Heart right ventricle (tissue), 16 donors: ENCODE measurements around the gene NCLN. TPM values are rescaled to one million over a fixed set of nuclear protein-coding genes. Genes with fewer than 3 reads are reported as not detected.
"Not testable (repeated sequence)": the region's sequence is repeated elsewhere in the genome, so short reads cannot be mapped to it uniquely, and the experiment has no call there.

Source experiments
- ATAC-seq, 8 donors: fragments of 200-7000 bp; cut with Tn5 transposase; one replicate each; pipeline ENCODE4 v1.9.1; 2020; ENCODE audit warnings: mild to moderate bottlenecking in 8 of 8, moderate library complexity in 8 of 8, moderate number of reproducible peaks in 1 of 8
- DNase-seq, 2 donors: peaks; one replicate each; pipeline ENCODE4 v3.0.0-alpha.2; 2020
- H3K27ac ChIP-seq, 10 donors: fragments of 200-600 bp; sonication (generic) in 2 of 10; one replicate each; pipeline versions ENCODE4 v1.5.0 to v1.8.0; 2020 to 2022; ENCODE audit warnings: mild to moderate bottlenecking in 3 of 10
- H3K27me3 ChIP-seq, 7 donors: fragments of 200-600 bp; one replicate each; pipeline ENCODE4 v1.8.0; 2021 to 2022; ENCODE audit warnings: mild to moderate bottlenecking in 2 of 7
- H3K36me3 ChIP-seq, 9 donors: fragments of 200-600 bp; sonication (generic) in 1 of 9; one replicate each; pipeline versions ENCODE4 v1.5.0 to v1.8.0; 2020 to 2022; ENCODE audit warnings: mild to moderate bottlenecking in 2 of 9
- H3K4me1 ChIP-seq, 9 donors: fragments of 200-600 bp; sonication (generic) in 1 of 9; one replicate each; pipeline versions ENCODE4 v1.5.0 to v1.8.0; 2020 to 2022; ENCODE audit warnings: mild to moderate bottlenecking in 4 of 9
- H3K4me3 ChIP-seq, 10 donors: fragments of 200-600 bp; sonication (generic) in 2 of 10; one replicate each; pipeline versions ENCODE4 v1.5.0 to v1.8.0; 2020 to 2022; ENCODE audit warnings: mild to moderate bottlenecking in 7 of 10, moderate library complexity in 2 of 10
- H3K9me3 ChIP-seq, 11 donors: fragments of 200-600 bp in 10 of 11; sonication (generic) in 2 of 11; one replicate each; pipeline versions ENCODE4 v1.5.0 to v1.8.0; 2013 to 2022; ENCODE audit warnings: mild to moderate bottlenecking in 2 of 11, control low read depth in 1 of 11, moderate library complexity in 1 of 11
- WGBS, 2 donors: extraction: QIAGEN DNeasy Blood & Tissue Kit; methylation state at CpG; one replicate each; pipeline ENCODE4 v1.1.7; 2013; ENCODE audit warnings: inconsistent platforms in 1 of 2; 5-methylcytosine and 5-hydroxymethylcytosine counted together
- intact Hi-C, 10 donors: fragments of 100-400 bp; cut with DNase I; formaldehyde crosslinking; loops; one replicate each; pipeline versions ENCODE4 v1.11.1 to v1.14.2; 2022
- polyA plus RNA-seq, 2 donors: library from polyadenylated mRNA; stranded (reverse); fragments of 200-250 nt; gene quantifications; one replicate each; pipeline ENCODE4 v1.2.3, GENCODE V29; 2013
- total RNA-seq, 10 donors: library from RNA; stranded (reverse); fragmentation: NEBNext Ultra II Directional in 3 of 10; extraction: Animal tissue kit (Norgen Biotek cat#: 25700) in 3 of 10; gene quantifications; one replicate each; pipeline versions ENCODE4 v1.2.1 to v1.2.4, GENCODE V29; 2021 to 2023
- TF ChIP-seq, protein P1 (sequence below), 9 donors: fragments of 200-600 bp; sonication (generic) in 2 of 9; IDR thresholded peaks; one replicate each; pipeline versions ENCODE4 v1.5.0 to v1.8.0; 2021 to 2022; ENCODE audit warnings: antibody characterized with exemption in 9 of 9, mild to moderate bottlenecking in 5 of 9, moderate library complexity in 1 of 9
- donor health status: Arrhythmogenic right ventricular cardiomyopathy.
- donor health status: ischemic (EF 13 %, LVEDD 7.1; RV severe dilation, severe dysfunction).
- donor health status: healthy with polysubstance abuse.
- donor health status: DM: no; HTN: yes; CAD: no.
- donor health status: DM: no; HTN: no; CAD: no.
- donor health status: ischemic (EF 25% LVEDD 6.9; RV normal size, moderate dysfunction).
- donor health status: ischemic (EF 25% LVEDD 5.7; RV mildly dilated, moderate dysfunction).
- donor health status: healthy.
- donor health status: DM: yes; HTN: yes; CAD: no.
- donor health status: Ischemic cardiomyopathy.
- donor health status: ischemic (EF 35%, LVEDD 5.7; RV mildly dilated, moderate dysfunction).
- donor health status: nonischemic (EF 11% LVEDD 7.7; RV severe dilation, severe dysfunction).
- donor health status: DM: yes; HTN: yes; CAD: no.
- donor health status: PGD.
- donor health status: ischemic (EF 29% LVEDD 5.4; RV normal size, mild dysfunction).
- donor health status: nonischemic (EF 23%, LVEDD 6.1; RV moderate dilation, normal function).

The NCLN gene
- total and polyA plus RNA-seq, 12 donors, result 17.1 to 43.6 (median 27.9) TPM

DNA sequence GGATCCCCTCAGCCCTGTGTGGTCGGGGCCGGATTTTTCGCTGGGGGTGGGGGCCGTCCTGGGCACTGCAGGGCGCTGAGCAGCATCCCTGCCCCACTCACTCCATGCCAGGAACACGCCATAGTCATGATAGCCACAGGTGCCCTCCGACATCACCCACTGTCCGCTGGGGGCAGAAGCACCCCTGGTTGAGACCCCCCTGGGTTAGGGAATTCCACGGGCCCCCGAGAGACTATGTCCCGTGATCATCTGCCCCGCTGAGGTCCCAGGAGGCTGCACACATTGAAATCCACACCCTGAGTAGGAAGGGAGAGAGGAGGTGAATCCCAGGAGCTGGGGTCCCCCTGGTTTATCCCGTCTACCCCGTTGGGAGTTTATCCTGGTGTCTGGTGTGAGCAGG lies 16.2 kb downstream of the NCLN start:
- Histone ChIP-seq H3K9me3 (no peaks in the 10 kb centered on the region), H3K27ac (no peak overlapping the region), H3K27me3 (no peaks in the 10 kb centered on the region), H3K4me1 (no peaks in the 10 kb centered on the region), H3K4me3 (no peak overlapping the region), H3K36me3 (peaks cover 0 to 79% (median 13%) of the 10 kb centered on the region in 9 donors)
- ATAC-seq (no peak), DNase-seq (no peak)
- 94 to 95% methylated on average over 14 of the region's 14 CpGs for WGBS, 2 donors
- TF ChIP-seq, protein P1, sequence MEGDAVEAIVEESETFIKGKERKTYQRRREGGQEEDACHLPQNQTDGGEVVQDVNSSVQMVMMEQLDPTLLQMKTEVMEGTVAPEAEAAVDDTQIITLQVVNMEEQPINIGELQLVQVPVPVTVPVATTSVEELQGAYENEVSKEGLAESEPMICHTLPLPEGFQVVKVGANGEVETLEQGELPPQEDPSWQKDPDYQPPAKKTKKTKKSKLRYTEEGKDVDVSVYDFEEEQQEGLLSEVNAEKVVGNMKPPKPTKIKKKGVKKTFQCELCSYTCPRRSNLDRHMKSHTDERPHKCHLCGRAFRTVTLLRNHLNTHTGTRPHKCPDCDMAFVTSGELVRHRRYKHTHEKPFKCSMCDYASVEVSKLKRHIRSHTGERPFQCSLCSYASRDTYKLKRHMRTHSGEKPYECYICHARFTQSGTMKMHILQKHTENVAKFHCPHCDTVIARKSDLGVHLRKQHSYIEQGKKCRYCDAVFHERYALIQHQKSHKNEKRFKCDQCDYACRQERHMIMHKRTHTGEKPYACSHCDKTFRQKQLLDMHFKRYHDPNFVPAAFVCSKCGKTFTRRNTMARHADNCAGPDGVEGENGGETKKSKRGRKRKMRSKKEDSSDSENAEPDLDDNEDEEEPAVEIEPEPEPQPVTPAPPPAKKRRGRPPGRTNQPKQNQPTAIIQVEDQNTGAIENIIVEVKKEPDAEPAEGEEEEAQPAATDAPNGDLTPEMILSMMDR (IDR thresholded peaks at IDR 0.05), result no peak
- intact Hi-C loops, result no loop called here

DNA sequence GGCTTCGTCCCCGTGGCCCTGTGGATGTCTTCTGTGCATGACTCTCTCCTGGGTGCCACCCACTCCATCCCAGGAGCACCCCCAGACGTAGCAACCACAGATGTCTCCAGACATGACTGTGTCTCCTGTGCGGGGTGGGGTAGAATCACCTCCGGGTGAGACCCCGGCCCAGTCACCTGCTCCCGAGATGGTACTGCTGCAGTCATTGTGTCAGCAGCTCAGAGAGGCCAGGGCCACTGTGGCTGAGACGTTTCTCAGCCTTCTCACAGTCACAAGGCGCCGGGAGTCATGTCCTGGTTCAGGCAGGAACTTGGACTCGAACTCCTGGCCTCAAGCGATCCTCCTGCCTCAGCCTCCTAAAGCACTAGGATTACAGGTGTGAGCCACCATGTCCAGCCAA lies 16.6 kb downstream of the NCLN start:
- intact Hi-C loops, result no loop called here
- Histone ChIP-seq H3K4me1 (no peaks in the 10 kb centered on the region), H3K27ac (no peak overlapping the region), H3K9me3 (no peaks in the 10 kb centered on the region), H3K36me3 (peaks cover 0 to 79% (median 17%) of the 10 kb centered on the region in 9 donors), H3K27me3 (no peaks in the 10 kb centered on the region), H3K4me3 (no peak overlapping the region)
- no peak for DNase-seq
- WGBS, 2 donors, result 90 to 93% methylated on average over 12 of the region's 12 CpGs
- TF ChIP-seq, protein P1 (IDR thresholded peaks at IDR 0.05), result no peak
- ATAC-seq, result no peak

- H3K27me3 ChIP-seq, DNase-seq, H3K27ac ChIP-seq, H3K9me3 ChIP-seq, H3K4me1 ChIP-seq, ATAC-seq, H3K4me3 ChIP-seq, intact Hi-C loops: not testable (repeated sequence)
- H3K36me3 ChIP-seq, result peaks cover 0 to 84% (median 23%) of the 10 kb centered on the region in 9 donors
- 90 to 97% methylated on average over 7 of the region's 7 CpGs for WGBS, 2 donors
These were observed 17.2 kb downstream of the NCLN start for GRCh38 chr19:3202895-3203294.

- ATAC-seq (no peak), DNase-seq (no peak)
- peaks cover 0 to 89% (median 23%) of the 10 kb centered on the region in 9 donors for H3K36me3 ChIP-seq
- intact Hi-C loops, result no loop called here
- no peaks in the 10 kb centered on the region for H3K4me1 ChIP-seq
- no peaks in the 10 kb centered on the region for H3K27me3 ChIP-seq
- no peak overlapping the region for H3K4me3 ChIP-seq
- no peak overlapping the region for H3K27ac ChIP-seq
- H3K9me3 ChIP-seq, result no peaks in the 10 kb centered on the region
- TF ChIP-seq, protein P1 (IDR thresholded peaks at IDR 0.05), result no peak
- WGBS, 2 donors, result 96 to 97% methylated on average over 42 to 43 of the region's 43 CpGs
These were observed 18.3 kb downstream of the NCLN start for GRCh38 chr19:3203805-3204645.
